ENCODE measurements around the gene CCDC159. TPM values are rescaled to one million over a fixed set of nuclear protein-coding genes. Genes with fewer than 3 reads are reported as not detected.

CCDC159 gene, protein sequence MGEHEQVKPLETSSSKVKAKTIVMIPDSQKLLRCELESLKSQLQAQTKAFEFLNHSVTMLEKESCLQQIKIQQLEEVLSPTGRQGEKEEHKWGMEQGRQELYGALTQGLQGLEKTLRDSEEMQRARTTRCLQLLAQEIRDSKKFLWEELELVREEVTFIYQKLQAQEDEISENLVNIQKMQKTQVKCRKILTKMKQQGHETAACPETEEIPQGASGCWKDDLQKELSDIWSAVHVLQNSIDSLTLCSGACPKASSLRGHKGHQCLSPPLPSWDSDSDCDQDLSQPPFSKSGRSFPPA
- 22.5 TPM for polyA plus RNA-seq (2013, experiment 1 of 2)
- polyA plus RNA-seq (2013, experiment 2 of 2), result 20.6 TPM

GRCh38 chr19:11346104-11346940, at the start of gene CCDC159, which contains the start of gene TMEM205:
Gene CCDC159, plus strand, starts transcription at chr19:11346519. Its CDS starts 88 bp downstream, at chr19:11346607.
Gene TMEM205, minus strand, starts transcription at chr19:11346268. Its CDS starts 649 bp downstream, at chr19:11345619.
- peak within 1 kb of the TSS; percentile 51 for H3K27ac ChIP-seq (ENCODE audit: low read length, poor library complexity, severe bottlenecking)
- peak within 1 kb of the TSS in 1 of 2 experiments; percentile 49 for H3K14ac ChIP-seq (ENCODE audit: low read length in 2 of 2)
- H3K27me3 ChIP-seq (ENCODE audit: control insufficient read depth in 1 of 2, insufficient read depth in 1 of 2, low read length in 2 of 2), result no peaks in the 10 kb centered on the region
- H2AFZ ChIP-seq (ENCODE audit: low read depth, low read length), result peak within 1 kb of the TSS; percentile 47
- H3K4me2 ChIP-seq (ENCODE audit: low read length, poor library complexity, severe bottlenecking), result peak within 1 kb of the TSS; percentile 86
- H3K18ac ChIP-seq (ENCODE audit: low read depth in 1 of 2, low read length in 2 of 2), result peak within 1 kb of the TSS; percentile 54 to 60
- H2BK120ac ChIP-seq (ENCODE audit: low read depth, low read length), result peak within 1 kb of the TSS; percentile 50
- H3K23ac ChIP-seq (ENCODE audit: low read length in 2 of 2), result no peak within 1 kb of the TSS
- H2AK5ac ChIP-seq (ENCODE audit: low read length, severe bottlenecking), result peak within 1 kb of the TSS; percentile 58
- H3K4ac ChIP-seq (ENCODE audit: low read depth in 1 of 2, low read length in 2 of 2), result peak within 1 kb of the TSS; percentile 19 to 88
- H2BK15ac ChIP-seq (ENCODE audit: low read depth, poor library complexity, severe bottlenecking), result peak within 1 kb of the TSS; percentile 94
- DNase-seq, result peak; percentile 100
- H3K9me3 ChIP-seq (ENCODE audit: control insufficient read depth, low read length), result peaks cover 10% of the 10 kb centered on the region
- H2BK5ac ChIP-seq (ENCODE audit: low read depth, low read length, poor library complexity, severe bottlenecking), result peak within 1 kb of the TSS; percentile 46
- H3K79me1 ChIP-seq (replicated peaks; ENCODE audit: low read length, poor library complexity, severe bottlenecking), result peaks cover 12% of the 10 kb centered on the region
- peaks cover 4 to 10% of the 10 kb centered on the region in 2 experiments for H3K36me3 ChIP-seq (ENCODE audit: control insufficient read depth in 1 of 2, insufficient read depth in 2 of 2, low read depth in 1 of 2, low read length in 2 of 2)
- H2BK12ac ChIP-seq (ENCODE audit: low read length in 2 of 2), result peak within 1 kb of the TSS; percentile 55 to 91
- H3K4me3 ChIP-seq (ENCODE audit: insufficient read depth in 1 of 2, low read depth in 1 of 2, low read length in 2 of 2), result peak within 1 kb of the TSS; percentile 77 to 89
- WGBS, result under 1% methylated on average over 50 of the region's 50 CpGs
- H3K9ac ChIP-seq (ENCODE audit: low read length), result peak within 1 kb of the TSS; percentile 89
- H3K4me1 ChIP-seq (ENCODE audit: control insufficient read depth, insufficient read depth, low read depth, low read length), result peaks cover 14% of the 10 kb centered on the region
- peak within 1 kb of the TSS; percentile 89 for H4K8ac ChIP-seq (ENCODE audit: low read length)
- peak within 1 kb of the TSS; percentile 81 for H4K91ac ChIP-seq (ENCODE audit: low read length)

DNA sequence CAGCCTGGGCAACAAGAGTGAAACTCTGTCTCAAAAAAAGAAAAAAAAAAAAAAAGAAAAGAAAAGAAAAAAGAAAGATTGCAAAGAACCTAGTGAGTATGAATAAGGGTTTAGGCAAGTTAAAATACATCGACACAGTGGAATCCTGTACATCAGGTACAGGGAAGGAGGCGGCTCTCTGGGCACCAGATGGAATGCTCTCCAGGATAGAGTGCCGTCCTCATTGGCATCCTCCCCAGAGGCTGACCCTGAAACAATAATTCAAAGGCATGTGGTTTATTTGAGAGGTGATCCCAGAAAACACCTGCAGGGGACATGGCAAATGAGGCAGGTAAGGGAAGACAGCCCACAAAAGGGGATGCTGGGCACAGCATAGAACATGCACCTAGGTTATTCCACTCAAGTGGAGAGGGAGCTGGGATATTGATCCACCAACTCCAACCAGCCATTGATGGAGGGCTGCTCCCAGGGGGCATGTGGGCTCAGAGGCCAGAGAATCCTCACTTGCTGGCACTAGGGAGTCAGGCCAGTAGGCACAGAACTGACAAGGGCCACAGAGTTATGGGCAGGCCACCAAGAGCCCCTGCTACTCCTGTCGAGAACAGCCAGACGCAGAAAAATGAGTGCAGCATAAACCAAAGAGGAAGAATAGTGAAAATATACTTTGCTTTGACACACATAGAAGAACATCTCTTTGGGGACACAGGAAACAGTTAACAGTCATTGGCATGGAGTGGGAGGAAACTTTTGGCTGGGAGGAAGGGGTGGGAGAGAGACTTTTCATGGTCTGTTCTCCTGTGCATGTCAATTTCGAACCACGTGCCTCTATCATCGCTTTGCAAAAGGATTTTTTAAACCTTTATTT, 46.1 kb upstream of the CCDC159 start:
- H3K36me3 ChIP-seq (ENCODE audit: control insufficient read depth in 1 of 2, insufficient read depth in 2 of 2, low read depth in 1 of 2, low read length in 2 of 2), result no peaks in the 10 kb centered on the region
- no peak overlapping the region for H3K4me2 ChIP-seq (ENCODE audit: low read length, poor library complexity, severe bottlenecking)
- no peak overlapping the region for H3K23ac ChIP-seq (ENCODE audit: low read length in 2 of 2)
- no peak overlapping the region for H2BK120ac ChIP-seq (ENCODE audit: low read depth, low read length)
- WGBS, result 98% methylated on average over 5 of the region's 8 CpGs
- H3K9me3 ChIP-seq (ENCODE audit: control insufficient read depth, low read length), result no peaks in the 10 kb centered on the region
- no peak overlapping the region for H2BK5ac ChIP-seq (ENCODE audit: low read depth, low read length, poor library complexity, severe bottlenecking)
- H4K8ac ChIP-seq (ENCODE audit: low read length), result no peak overlapping the region
- no peak overlapping the region for H2BK12ac ChIP-seq (ENCODE audit: low read length in 2 of 2)
- H2AK5ac ChIP-seq (ENCODE audit: low read length, severe bottlenecking), result no peak overlapping the region
- H3K27me3 ChIP-seq (ENCODE audit: control insufficient read depth in 1 of 2, insufficient read depth in 1 of 2, low read length in 2 of 2), result peaks cover 19 to 22% of the 10 kb centered on the region in 2 experiments
- no peak overlapping the region for H3K27ac ChIP-seq (ENCODE audit: low read length, poor library complexity, severe bottlenecking)
- H2BK15ac ChIP-seq (ENCODE audit: low read depth, poor library complexity, severe bottlenecking), result no peak overlapping the region
- H3K4ac ChIP-seq (ENCODE audit: low read depth in 1 of 2, low read length in 2 of 2), result no peak overlapping the region
- no peak overlapping the region for H3K18ac ChIP-seq (ENCODE audit: low read depth in 1 of 2, low read length in 2 of 2)
- no peak overlapping the region for H3K14ac ChIP-seq (ENCODE audit: low read length in 2 of 2)
- H4K91ac ChIP-seq (ENCODE audit: low read length), result peak overlapping the region; percentile 34
- H3K4me1 ChIP-seq (ENCODE audit: control insufficient read depth, insufficient read depth, low read depth, low read length), result no peaks in the 10 kb centered on the region
- no peak overlapping the region for H2AFZ ChIP-seq (ENCODE audit: low read depth, low read length)
- no peaks in the 10 kb centered on the region for H3K79me1 ChIP-seq (replicated peaks; ENCODE audit: low read length, poor library complexity, severe bottlenecking)
- H3K9ac ChIP-seq (ENCODE audit: low read length), result no peak overlapping the region
- H3K4me3 ChIP-seq (ENCODE audit: insufficient read depth in 1 of 2, low read depth in 1 of 2, low read length in 2 of 2), result no peak overlapping the region
- no peak for DNase-seq

DNA sequence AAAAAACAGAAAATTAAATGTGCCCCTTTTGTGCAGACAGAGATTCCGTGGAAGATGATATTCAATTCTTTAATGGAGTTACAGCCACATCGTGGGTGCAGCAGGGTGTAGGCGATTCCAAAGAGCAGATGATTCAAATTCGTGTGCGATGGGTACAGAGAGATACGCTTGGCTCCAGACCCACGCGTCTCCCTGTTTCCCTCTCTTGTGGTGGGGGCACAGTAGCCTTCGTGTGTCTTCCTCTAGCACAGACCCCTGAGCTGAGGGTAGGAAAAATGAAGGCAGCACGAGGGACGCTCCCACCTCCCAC, 45.6 kb upstream of the CCDC159 start:
- Histone ChIP-seq H3K18ac (ENCODE audit: low read depth in 1 of 2, low read length in 2 of 2) (no peak overlapping the region), H2BK12ac (ENCODE audit: low read length in 2 of 2) (no peak overlapping the region), H2AK5ac (ENCODE audit: low read length, severe bottlenecking) (no peak overlapping the region), H3K79me1 (replicated peaks; ENCODE audit: low read length, poor library complexity, severe bottlenecking) (no peaks in the 10 kb centered on the region), H3K4me3 (ENCODE audit: insufficient read depth in 1 of 2, low read depth in 1 of 2, low read length in 2 of 2) (no peak overlapping the region), H3K9ac (ENCODE audit: low read length) (no peak overlapping the region), H2BK15ac (ENCODE audit: low read depth, poor library complexity, severe bottlenecking) (no peak overlapping the region), H3K36me3 (ENCODE audit: control insufficient read depth in 1 of 2, insufficient read depth in 2 of 2, low read depth in 1 of 2, low read length in 2 of 2) (no peaks in the 10 kb centered on the region), H2BK5ac (ENCODE audit: low read depth, low read length, poor library complexity, severe bottlenecking) (no peak overlapping the region), H2AFZ (ENCODE audit: low read depth, low read length) (no peak overlapping the region), H3K14ac (ENCODE audit: low read length in 2 of 2) (no peak overlapping the region), H2BK120ac (ENCODE audit: low read depth, low read length) (no peak overlapping the region), H4K8ac (ENCODE audit: low read length) (no peak overlapping the region), H3K27me3 (ENCODE audit: control insufficient read depth in 1 of 2, insufficient read depth in 1 of 2, low read length in 2 of 2) (peaks cover 19 to 24% of the 10 kb centered on the region in 2 experiments), H3K4me1 (ENCODE audit: control insufficient read depth, insufficient read depth, low read depth, low read length) (no peaks in the 10 kb centered on the region), H3K9me3 (ENCODE audit: control insufficient read depth, low read length) (no peaks in the 10 kb centered on the region), H4K91ac (ENCODE audit: low read length) (peak overlapping the region; percentile 34), H3K4ac (ENCODE audit: low read depth in 1 of 2, low read length in 2 of 2) (no peak overlapping the region), H3K4me2 (ENCODE audit: low read length, poor library complexity, severe bottlenecking) (no peak overlapping the region), H3K23ac (ENCODE audit: low read length in 2 of 2) (no peak overlapping the region), H3K27ac (ENCODE audit: low read length, poor library complexity, severe bottlenecking) (no peak overlapping the region)
- DNase-seq, result no peak
- 96% methylated on average over 7 of the region's 11 CpGs for WGBS

All from mesenchymal stem cell (in vitro differentiated cells and primary cell).